DMS153 treated with DMSO at 0.1 percent for 48 hours (cell line): Measurements from ENCODE around the gene KCNMB4.
"Not testable (repeated sequence)": the region's sequence is repeated elsewhere in the genome, so short reads cannot be mapped to it uniquely, and the experiment has no call there.

Source experiments
- DNase-seq: peaks from one replicate; lab custom pipeline; 2025; ENCODE audit not compliant: unreplicated experiment; lab: John Stamatoyannopoulos, UW

Gene KCNMB4

GRCh38 chr12:70367258-70368141 is 1.4 kb downstream of the KCNMB4 start:
- DNase-seq, result no peak

DNA sequence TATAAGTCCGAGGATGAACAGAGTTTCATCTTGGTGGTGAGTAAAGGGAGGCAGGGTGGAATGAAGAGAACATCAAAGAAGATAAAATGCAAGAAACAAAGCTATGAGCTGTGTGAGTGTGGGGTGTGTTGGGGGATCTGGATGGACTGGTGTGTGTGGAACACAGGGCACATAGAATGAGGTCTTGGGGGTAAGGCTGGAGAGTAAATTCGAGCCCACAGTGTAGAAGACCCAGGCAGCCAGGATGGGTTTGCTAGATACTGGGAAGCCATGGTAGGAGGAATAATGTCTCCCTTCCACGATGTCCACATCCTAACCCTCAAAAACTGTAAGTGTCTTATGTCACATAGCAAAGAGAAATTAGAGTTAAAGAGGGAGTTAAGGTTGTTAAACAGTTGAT is 6.8 kb downstream of the KCNMB4 start:
- DNase-seq, result no peak

DNA sequence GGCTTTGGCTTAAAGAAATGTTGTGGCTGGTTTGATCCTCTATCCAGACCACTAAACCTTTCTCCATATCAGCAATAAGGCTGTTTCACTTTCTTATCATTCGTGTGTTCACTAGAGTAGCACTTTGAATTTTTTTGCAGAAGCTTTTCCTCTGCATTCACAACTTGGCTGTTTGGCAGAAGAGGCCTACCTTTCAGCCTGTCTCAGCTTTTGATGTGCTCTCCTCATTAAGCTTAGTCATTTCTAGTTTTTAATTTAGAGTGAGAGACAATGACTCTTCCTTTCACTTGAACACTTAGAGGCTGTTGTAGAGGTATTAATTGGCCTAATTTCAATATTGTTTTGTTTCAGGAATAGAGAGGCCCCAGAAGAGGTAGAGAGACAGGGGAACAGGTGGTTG is 13.8 kb downstream of the KCNMB4 start:
- no peak for DNase-seq

GRCh38 chr12:70383484-70383883 is 17.4 kb downstream of the KCNMB4 start:
- DNase-seq, result no peak

DNA sequence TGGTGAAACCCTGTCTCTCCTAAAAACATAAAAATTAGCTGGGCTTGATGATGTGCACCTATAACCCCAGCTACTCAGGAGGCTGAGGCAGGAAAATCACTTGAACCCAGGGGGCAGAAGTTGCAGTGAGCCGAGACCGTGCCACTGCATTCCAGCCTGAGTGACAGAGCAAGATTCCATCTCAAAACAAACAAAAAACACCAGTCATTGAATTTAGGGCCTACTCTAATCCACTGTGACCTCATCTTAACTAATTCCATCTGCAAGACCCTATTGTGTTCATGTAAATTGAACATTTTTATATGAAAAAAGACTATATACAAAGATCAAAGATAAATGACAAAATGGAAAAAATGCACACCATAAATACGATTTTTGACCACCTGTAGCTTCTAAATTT is 17.8 kb downstream of the KCNMB4 start:
- no peak for DNase-seq

DNA sequence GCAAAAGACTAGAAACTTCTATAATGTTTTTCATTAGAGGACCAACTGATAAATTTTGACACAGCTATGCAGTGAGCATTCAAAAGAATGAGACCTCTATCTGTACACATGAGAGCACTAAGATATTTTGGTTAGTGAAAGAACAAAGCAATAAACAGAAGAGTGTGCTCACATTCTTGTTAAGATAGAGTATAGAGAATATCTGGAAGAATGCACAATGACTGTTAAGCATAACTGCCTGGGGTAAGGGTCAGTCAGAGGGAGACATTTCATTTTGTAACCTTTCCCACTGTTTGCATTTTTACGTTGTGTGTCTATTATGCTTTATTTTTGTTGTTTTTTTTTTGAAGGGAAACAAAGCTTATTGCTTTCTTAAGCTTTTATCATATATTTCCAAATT is 20.7 kb downstream of the KCNMB4 start:
- no peak for DNase-seq

DNA sequence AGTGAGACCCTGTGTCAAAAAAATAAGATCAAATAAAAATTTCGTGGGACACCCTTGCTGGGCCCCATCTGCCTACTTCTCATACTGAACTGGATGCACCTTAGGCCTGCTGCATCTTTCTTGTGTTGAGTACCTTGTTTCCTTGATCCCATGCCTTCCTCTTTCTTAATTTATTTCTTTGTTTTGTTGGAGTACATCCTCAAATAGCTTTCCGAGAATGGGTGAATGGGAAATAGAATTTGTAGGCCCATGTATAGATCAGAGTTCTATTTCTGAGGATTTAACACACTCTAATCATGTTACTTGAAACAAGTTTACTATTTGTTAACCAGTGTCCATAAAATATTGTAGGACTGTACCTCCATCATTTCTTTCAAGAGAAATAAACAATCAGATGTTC is 23.6 kb downstream of the KCNMB4 start:
- no peak for DNase-seq

GRCh38 chr12:70392631-70393030 is 26.5 kb downstream of the KCNMB4 start:
- not testable (repeated sequence) for DNase-seq

- DNase-seq, result no peak
Observed at GRCh38 chr12:70393787-70394499, 27.9 kb downstream of the KCNMB4 start.

- no peak for DNase-seq
Observed at GRCh38 chr12:70398002-70398401, 31.9 kb downstream of the KCNMB4 start.

DNA sequence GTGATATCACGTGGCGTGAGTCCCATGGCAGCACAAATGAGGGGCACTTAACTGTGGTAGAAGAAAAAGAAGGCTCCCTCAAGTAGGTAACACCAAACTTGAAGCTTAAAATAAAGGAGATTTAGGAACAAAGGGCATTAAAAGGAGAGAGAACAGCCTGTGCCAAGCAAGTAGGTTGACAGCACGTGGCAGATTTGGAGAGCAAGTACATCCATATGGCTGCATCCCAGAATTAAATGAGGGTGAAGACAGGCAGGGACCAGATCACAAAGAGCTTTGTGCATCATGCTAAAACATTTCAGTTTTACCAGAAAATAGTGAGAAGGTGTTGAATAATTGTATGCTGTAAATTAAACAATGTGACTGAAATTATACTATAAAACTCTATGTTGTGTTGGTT is 32.8 kb downstream of the KCNMB4 start:
- no peak for DNase-seq

DNA sequence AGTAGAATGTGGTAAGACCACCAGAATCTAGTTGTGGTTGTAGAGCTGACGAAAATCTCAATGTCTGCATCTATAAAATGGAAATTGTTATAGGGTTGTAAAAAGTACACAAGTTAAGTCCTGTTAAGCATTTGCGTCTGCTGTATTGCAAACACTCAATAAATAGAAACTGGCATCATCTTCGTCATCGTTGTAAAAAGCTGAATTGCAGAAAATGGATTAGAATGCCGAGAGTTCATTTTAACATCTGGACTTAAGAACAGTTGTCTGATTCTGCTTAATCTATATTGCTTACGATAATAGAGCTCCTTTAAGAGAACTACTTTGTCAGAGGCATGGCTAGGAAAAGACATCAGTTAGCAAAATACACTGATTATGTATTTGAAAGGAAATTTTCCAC is 33.2 kb downstream of the KCNMB4 start:
- DNase-seq, result no peak

DNA sequence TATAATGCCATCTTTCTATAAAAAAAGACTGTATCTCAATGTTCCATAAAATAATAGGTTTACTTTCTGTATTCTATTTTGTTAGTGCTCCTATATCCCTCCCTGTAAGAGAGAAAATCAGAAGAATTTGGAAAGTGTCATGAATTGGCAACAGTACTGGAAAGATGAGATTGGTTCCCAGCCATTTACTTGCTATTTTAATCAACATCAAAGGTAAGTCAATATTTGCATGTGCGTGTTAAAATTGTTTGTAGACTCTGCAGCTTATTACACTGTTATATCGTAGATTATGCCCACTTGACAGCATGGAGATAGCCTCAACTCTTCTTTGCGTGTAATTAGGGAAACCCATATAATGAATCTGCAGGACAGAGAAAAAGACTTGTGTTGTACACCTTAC is 34.0 kb downstream of the KCNMB4 start:
- DNase-seq, result no peak

GRCh38 chr12:70402597-70402996 is 36.5 kb downstream of the KCNMB4 start:
- DNase-seq, result no peak

DNA sequence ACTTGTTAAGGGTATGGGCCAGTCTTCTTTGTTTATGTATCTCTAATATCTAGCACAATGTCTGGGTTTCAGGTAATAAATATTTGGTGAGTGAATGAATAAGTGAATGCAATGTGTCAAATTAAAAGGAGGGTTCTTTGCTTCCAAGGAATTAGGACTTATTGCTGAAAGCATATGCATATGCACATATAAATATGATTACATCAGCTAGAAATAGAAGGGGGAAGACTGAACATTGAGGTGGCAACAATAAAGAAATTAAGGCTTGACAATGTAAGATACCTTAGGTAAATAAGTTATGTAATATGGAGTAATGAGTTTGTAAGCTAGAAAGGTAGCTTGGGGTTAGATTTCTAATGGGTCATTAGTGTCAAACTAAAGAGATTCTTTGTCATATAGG is 37.7 kb downstream of the KCNMB4 start:
- no peak for DNase-seq

DNA sequence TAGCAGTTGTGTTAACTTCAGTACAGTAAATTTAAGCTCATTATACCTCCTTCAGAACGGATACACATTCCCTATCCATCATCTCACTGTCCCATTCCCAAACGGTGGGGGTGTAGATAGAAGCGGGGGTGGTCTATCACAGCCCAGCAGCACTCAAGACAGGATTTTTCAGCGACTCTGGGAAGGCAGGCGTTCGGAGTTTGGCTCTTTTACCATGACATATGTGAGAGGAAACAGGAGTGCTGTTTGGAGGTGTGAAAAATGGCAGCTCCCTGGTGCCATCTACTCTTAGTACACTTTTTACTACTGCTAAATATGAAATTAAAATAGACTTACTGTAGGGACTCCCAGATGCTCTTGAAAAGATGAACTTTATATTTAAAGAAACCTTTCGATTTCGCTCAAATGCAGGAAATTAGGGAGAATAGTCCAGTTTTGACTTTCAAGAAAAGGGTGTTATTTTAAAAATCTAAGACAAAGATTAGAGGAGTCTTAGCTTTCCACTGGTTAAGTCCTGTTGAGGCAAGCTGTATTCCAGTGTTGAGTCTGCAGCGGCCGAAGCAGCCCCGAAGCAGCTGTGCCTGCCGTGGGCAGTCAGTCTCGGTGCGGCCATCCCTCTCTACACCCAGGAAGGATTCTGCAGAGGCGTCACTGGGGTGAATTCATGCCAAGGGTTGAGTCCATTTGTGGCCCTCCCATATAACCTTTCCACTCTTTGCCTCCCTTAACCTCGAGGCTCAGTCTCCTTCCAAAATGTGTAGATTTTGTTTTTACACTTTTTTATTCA is 42.1 kb downstream of the KCNMB4 start:
- DNase-seq, result no peak

DNA sequence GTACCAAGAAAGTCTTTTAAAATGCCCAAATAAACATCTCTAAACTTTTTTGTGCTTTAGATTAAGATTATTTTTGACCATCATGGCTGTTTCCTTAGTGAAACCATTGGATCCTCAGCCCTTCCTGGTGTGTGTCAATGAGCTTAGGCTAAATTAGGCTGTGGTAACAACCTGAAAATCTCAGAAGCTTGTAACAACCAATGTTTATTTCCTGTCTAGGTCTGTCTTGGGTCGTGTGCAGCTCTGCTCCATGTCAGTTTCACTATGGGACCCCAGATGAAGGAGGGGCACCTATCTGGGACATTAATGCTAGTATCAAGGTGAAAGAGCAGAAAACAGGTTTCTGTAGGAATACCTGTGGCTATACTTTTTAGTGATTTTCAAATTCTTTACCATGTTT is 49.9 kb downstream of the KCNMB4 start:
- no peak for DNase-seq

DNA sequence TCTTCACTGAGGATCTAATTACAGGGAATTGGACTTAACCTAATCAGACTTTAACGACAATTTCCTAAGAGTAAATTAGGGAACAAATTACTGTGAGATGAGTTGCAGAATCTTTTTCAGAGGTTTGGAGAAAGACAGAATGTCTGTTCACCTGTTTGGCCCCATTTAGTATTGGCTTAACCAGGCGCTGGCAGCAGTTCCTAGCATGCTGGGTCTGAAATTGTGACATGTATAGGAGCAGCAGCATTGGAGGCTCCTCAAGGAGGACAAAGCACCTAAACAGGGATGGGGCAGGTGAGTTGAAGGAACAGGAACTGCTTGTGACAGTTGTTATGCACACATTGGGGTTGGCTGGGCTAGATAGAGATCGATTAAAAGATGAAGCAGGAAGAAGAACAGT is 51.0 kb downstream of the KCNMB4 start:
- no peak for DNase-seq

DNA sequence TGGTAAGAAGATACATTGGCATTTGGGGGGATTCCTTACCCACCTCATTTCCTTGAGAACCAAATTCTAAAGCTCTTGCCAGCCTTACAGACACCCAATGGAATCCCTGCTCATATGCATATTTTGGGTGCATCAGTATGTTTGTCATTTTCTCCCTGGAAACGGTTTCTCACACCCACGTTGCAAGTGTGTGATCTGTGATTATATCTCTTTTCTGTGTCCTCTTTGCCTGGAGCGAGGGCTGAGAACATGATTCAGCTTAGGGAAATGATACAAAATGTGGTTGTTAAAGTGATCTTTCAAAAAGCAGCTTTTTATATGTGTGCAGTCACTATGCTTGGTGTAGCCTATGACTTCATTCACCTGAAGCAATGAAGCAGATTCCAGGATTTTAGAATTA is 52.0 kb downstream of the KCNMB4 start:
- DNase-seq, result no peak

DNA sequence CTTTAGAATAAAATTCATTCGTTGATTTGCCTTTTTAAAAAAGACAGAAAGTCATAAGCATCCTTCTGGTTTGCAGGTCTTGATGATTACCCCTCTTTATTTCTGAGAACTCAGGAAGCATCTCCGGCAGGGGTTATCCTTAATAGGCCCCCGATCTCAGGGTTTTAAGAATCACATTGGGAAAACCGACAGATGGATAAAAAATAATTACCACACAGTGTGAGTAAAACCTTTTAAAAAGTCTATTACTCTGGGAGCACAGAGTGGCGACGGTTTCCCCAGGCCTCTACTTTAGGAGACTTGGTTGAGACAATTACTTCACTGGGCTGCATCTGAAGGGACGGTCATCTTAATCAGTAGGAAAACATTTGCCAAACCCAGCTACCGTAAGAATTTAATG is 56.5 kb downstream of the KCNMB4 start:
- DNase-seq, result no peak

- DNase-seq, result no peak
Observed at GRCh38 chr12:70426620-70427019, 60.5 kb downstream of the KCNMB4 start.

DNA sequence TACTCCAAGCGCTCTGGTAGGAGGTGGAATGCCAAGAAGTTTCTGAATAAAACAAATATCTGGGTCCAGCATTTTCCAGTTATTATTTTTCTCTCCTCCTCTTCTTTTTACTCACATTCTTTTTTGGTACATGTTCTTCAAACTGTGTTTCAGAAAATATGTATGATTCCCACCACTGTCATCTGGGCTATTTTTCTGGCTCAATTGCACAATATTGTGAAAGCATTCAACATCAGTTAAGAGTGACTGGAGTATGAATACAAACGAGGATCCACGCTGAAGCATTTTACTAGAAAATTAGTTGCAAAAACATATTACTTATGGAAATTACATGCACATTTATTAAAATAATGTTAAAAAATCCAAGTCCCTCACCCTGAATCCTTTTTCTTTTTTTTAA is 61.5 kb downstream of the KCNMB4 start:
- DNase-seq, result no peak
